Psoas muscle (tissue), 8 donors: ENCODE data around the gene COL4A2. TPM values are rescaled to one million over a fixed set of nuclear protein-coding genes. Genes with fewer than 3 reads are reported as not detected.
A peak's percentile ranks its signal among the peaks of the same experiment; 100 is the strongest.

Experiments used
- ATAC-seq, 4 donors: fragments of 200-7000 bp; cut with Tn5 transposase; one replicate each; pipeline ENCODE4 v1.9.1; 2020; ENCODE audit warnings: moderate library complexity in 3 of 4, mild to moderate bottlenecking in 2 of 4
- DNase-seq, 2 donors: peaks; one replicate each; pipeline ENCODE4 v3.0.0-alpha.2; 2020
- H3K27ac ChIP-seq: fragments of 200-600 bp; one replicate; pipeline ENCODE4 v1.8.0; 2022
- H3K27me3 ChIP-seq, 3 donors: fragments of 200-600 bp in 1 of 3; one replicate each; pipeline versions ENCODE4 v1.6.1 to v1.8.0; 2013 to 2022; ENCODE audit warnings: low read length in 2 of 3, mild to moderate bottlenecking in 2 of 3, moderate library complexity in 1 of 3; ENCODE audit not compliant: insufficient read depth in 3 of 3
- H3K36me3 ChIP-seq, 2 donors: fragments of 200-600 bp in 1 of 2; one replicate each; pipeline versions ENCODE4 v1.6.1 to v1.8.0; 2013 to 2022; ENCODE audit warnings: low read depth in 1 of 2, mild to moderate bottlenecking in 1 of 2, moderate library complexity in 1 of 2; ENCODE audit not compliant: insufficient read depth in 1 of 2
- H3K4me1 ChIP-seq: fragments of 200-600 bp; one replicate; pipeline ENCODE4 v1.8.0; 2022
- H3K4me3 ChIP-seq: fragments of 200-600 bp; one replicate; pipeline ENCODE4 v1.8.0; 2022; ENCODE audit warnings: mild to moderate bottlenecking
- H3K9me3 ChIP-seq: fragments of 200-600 bp; one replicate; pipeline ENCODE4 v1.8.0; 2022
- CTCF ChIP-seq: fragments of 200-600 bp; IDR thresholded peaks from one replicate; pipeline ENCODE4 v1.8.0; 2022; ENCODE audit warnings: antibody characterized with exemption
- WGBS, 3 donors: extraction: QIAGEN DNeasy Blood & Tissue Kit; methylation state at CpG; one replicate each; pipeline versions ENCODE4 v1.1.6 to v1.1.7; 2013; 5-methylcytosine and 5-hydroxymethylcytosine counted together
- intact Hi-C, 2 donors: fragments of 100-400 bp; cut with DNase I; formaldehyde crosslinking; loops; one replicate each; pipeline versions ENCODE4 v1.11.0 to v1.14.2; 2022
- polyA plus RNA-seq, 3 donors: library from polyadenylated mRNA; stranded (reverse); fragments of 200-250 nt; gene quantifications; one replicate each; pipeline ENCODE4 v1.2.3, GENCODE V29; 2013
- total RNA-seq, 4 donors: library from RNA; stranded (reverse); fragmentation: NEBNext Ultra II Directional in 2 of 4; extraction: Animal tissue kit (Norgen Biotek cat#: 25700) in 2 of 4; gene quantifications; one replicate each; pipeline versions ENCODE4 v1.2.1 to v1.2.4, GENCODE V29; 2021 to 2023
- donor health status: healthy with polysubstance abuse.
- donor health status: DM: no; HTN: no; CAD: no; lungs with moderate emphysema.
- donor health status: Bipolar disorder and iron deficiency.
- donor health status: healthy.
- donor health status: DM: yes; HTN: yes; CAD: no.
- donor health status: DM: no; HTN: no; CAD: no.
- donor health status: DM: no; HTN: no; CAD: no.
- donor health status: DM: yes; HTN: yes; CAD: no.

COL4A2 gene
- total and polyA plus RNA-seq, 7 donors: 25.8 to 84.5 (median 57.8) TPM

- Histone ChIP-seq H3K4me3 (no peak overlapping the region), H3K27me3 (peaks cover 0 to 16% (median 0%) of the 10 kb centered on the region in 3 donors), H3K27ac (no peak overlapping the region), H3K36me3 (no peaks in the 10 kb centered on the region), H3K4me1 (peaks cover 15% of the 10 kb centered on the region), H3K9me3 (no peaks in the 10 kb centered on the region)
- DNase-seq (no peak), ATAC-seq (no peak)
- no peak for TF ChIP-seq CTCF
- intact Hi-C loops: no loop called here
- 74 to 90% (median 75%) methylated on average over 3 of the region's 3 CpGs for WGBS, 3 donors
Observed at GRCh38 chr13:110350509-110350908, 43.4 kb downstream of the COL4A2 start.

- intact Hi-C loops: no loop called here
- H3K4me1 ChIP-seq: peaks cover 14% of the 10 kb centered on the region
- H3K27ac ChIP-seq: no peak overlapping the region
Observed at GRCh38 chr13:110351636-110352420, 44.7 kb downstream of the COL4A2 start.

GRCh38 chr13:110352735-110353134 is 45.7 kb downstream of the COL4A2 start:
- H3K4me1 ChIP-seq: peaks cover 7% of the 10 kb centered on the region
- peaks cover 0 to 13% (median 0%) of the 10 kb centered on the region in 3 donors for H3K27me3 ChIP-seq
- no peak overlapping the region for H3K4me3 ChIP-seq
- no peaks in the 10 kb centered on the region for H3K36me3 ChIP-seq
- no peaks in the 10 kb centered on the region for H3K9me3 ChIP-seq
- peak; percentile 8 for TF ChIP-seq CTCF
- no peak for DNase-seq
- no peak for ATAC-seq
- H3K27ac ChIP-seq: no peak overlapping the region
- intact Hi-C loops: no loop called here
- WGBS, 3 donors: 80 to 86% (median 85%) methylated on average over 8 of the region's 8 CpGs

More at GRCh38 chr13:110351636-110352420, 44.7 kb downstream of the COL4A2 start:
- ATAC-seq: no peak
- H3K4me3 ChIP-seq: no peak overlapping the region
- H3K9me3 ChIP-seq: no peaks in the 10 kb centered on the region
- DNase-seq: no peak
- no peak for TF ChIP-seq CTCF
- 94 to 95% (median 94%) methylated on average over 6 of the region's 6 CpGs for WGBS, 3 donors
- no peaks in the 10 kb centered on the region for H3K36me3 ChIP-seq
- H3K27me3 ChIP-seq: peaks cover 0 to 13% (median 0%) of the 10 kb centered on the region in 3 donors

GRCh38 chr13:110353339-110353977 is 46.4 kb downstream of the COL4A2 start:
- Histone ChIP-seq H3K27ac (no peak overlapping the region), H3K4me3 (no peak overlapping the region), H3K36me3 (no peaks in the 10 kb centered on the region), H3K27me3 (peaks cover 0 to 13% (median 0%) of the 10 kb centered on the region in 3 donors), H3K9me3 (no peaks in the 10 kb centered on the region), H3K4me1 (peaks cover 3% of the 10 kb centered on the region)
- 90 to 93% (median 90%) methylated on average over 13 of the region's 13 CpGs for WGBS, 3 donors
- no peak for DNase-seq
- intact Hi-C loops: no loop called here
- TF ChIP-seq CTCF: no peak
- no peak for ATAC-seq
